Lower leg skin (tissue), 4 donors: ENCODE data around the gene FAM193A. TPM values are rescaled to one million over a fixed set of nuclear protein-coding genes. Genes with fewer than 3 reads are reported as not detected.
"Not testable (repeated sequence)": the region's sequence is repeated elsewhere in the genome, so short reads cannot be mapped to it uniquely, and the experiment has no call there.

Experiments used
- DNase-seq, 2 donors: peaks; one replicate each; pipeline ENCODE4 v3.0.0-alpha.2; 2019; ENCODE audit warnings: low spot score in 2 of 2
- H3K4me3 ChIP-seq: fragments of 200-600 bp; sonication (generic); 2 replicates; pipeline ENCODE4 v1.5.1; 2017; ENCODE audit warnings: mild to moderate bottlenecking, low read depth; ENCODE audit not compliant: poor library complexity, severe bottlenecking
- POLR2A ChIP-seq, 2 donors: fragments of 450-650 bp; IDR thresholded peaks; one replicate each; pipeline ENCODE4 v1.6.1; 2016 to 2017; ENCODE audit warnings: antibody characterized with exemption in 2 of 2, mild to moderate bottlenecking in 1 of 2, moderate library complexity in 1 of 2
- WGBS, 2 donors: methylation state at CpG; one replicate each; pipeline ENCODE4 v1.1.5; 2018; 5-methylcytosine and 5-hydroxymethylcytosine counted together
- intact Hi-C: fragments of 100-400 bp; cut with DNase I; formaldehyde crosslinking; loops from one replicate; pipeline ENCODE4 v1.15.0; 2023; ENCODE audit warnings: low total_unique reads
- total RNA-seq, 4 donors: library from RNA; depleted of rRNA; stranded (reverse); fragments of >200 nt; gene quantifications; one replicate each; pipeline ENCODE4 v1.1.0, GENCODE V29; 2016
- TF ChIP-seq, protein P1 (sequence below), 3 donors: fragments of 450-650 bp; IDR thresholded peaks; one replicate each; pipeline ENCODE4 v1.5.1; 2016; ENCODE audit warnings: antibody characterized with exemption in 3 of 3, mild to moderate bottlenecking in 3 of 3, moderate library complexity in 2 of 3

Gene FAM193A
- total RNA-seq, 4 donors from 2014 or later, result 16.3 to 38.6 (median 25.7) TPM

DNA sequence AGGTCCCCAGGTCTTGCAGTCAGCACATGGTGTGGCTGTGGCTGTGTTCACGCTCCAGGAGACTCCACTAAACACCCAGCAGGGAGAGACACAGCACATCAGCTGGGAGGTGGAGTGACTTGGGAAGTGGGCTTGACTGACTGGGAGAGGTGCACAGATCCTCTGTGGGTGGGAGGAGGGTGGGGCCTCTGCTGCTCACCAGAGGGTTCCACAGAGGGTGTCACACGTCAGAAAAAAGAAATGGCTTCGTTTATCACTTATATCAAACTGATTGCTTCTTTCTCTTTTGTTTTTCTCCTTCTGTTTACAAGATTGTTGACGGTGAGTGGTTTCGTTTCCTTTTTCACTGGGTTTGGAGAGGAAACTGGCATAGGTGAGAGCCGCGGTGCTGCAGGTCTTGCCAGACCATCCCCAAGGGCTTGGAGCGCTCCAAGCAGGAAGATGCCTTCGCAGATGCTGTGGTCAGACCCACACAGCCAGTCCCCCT lies 24.8 kb upstream of the FAM193A start:
- no peak overlapping the region for H3K4me3 ChIP-seq
- TF ChIP-seq, protein P1, sequence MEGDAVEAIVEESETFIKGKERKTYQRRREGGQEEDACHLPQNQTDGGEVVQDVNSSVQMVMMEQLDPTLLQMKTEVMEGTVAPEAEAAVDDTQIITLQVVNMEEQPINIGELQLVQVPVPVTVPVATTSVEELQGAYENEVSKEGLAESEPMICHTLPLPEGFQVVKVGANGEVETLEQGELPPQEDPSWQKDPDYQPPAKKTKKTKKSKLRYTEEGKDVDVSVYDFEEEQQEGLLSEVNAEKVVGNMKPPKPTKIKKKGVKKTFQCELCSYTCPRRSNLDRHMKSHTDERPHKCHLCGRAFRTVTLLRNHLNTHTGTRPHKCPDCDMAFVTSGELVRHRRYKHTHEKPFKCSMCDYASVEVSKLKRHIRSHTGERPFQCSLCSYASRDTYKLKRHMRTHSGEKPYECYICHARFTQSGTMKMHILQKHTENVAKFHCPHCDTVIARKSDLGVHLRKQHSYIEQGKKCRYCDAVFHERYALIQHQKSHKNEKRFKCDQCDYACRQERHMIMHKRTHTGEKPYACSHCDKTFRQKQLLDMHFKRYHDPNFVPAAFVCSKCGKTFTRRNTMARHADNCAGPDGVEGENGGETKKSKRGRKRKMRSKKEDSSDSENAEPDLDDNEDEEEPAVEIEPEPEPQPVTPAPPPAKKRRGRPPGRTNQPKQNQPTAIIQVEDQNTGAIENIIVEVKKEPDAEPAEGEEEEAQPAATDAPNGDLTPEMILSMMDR (IDR thresholded peaks at IDR 0.05), result no peak
- TF ChIP-seq POLR2A (IDR thresholded peaks at IDR 0.05), result no peak
- no peak for DNase-seq
- intact Hi-C loops, result no loop called here
- 74% methylated on average over 9 of the region's 9 CpGs for WGBS, 2 donors

DNA sequence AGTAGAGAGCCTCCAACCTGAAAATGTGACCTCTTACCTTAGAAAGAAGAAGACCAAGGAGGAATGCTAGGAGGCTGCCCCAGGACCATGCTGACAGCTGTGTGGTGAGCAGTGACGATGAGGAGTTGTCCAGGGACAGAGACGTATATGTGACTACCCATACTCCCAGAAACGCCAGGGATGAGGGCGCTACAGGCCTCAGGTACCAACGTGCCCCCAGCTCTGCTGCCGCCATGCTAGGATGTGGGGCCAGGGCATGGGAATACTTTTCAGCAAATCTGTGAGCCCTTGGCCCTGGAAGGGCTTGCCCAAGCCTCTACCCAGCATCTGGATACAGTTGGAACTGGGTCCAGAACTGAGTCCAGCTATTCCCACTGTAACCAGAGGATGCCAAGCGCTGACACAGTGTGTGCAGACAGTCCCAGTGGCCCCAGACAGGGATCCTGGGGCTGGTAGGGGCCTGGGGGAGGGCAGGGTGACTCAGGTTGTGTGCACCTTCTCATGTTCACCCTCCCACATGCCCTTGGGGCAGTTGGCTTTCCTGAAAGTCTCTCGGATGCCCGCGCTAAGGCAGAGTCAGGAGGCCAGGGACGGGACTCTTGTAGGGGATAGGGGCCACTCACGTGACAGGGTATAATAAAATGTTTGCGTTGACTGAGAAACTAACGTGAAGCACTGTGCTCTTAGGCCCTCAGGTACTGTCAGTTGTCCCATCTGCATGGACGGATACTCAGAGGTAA lies 23.9 kb upstream of the FAM193A start:
- intact Hi-C loops, result no loop called here
- TF ChIP-seq, protein P1 (IDR thresholded peaks at IDR 0.05), result no peak
- no peak for TF ChIP-seq POLR2A (IDR thresholded peaks at IDR 0.05)
- WGBS, 2 donors, result 76 to 90% methylated on average over 14 to 15 of the region's 15 CpGs
- DNase-seq, result no peak
- H3K4me3 ChIP-seq, result no peak overlapping the region

DNA sequence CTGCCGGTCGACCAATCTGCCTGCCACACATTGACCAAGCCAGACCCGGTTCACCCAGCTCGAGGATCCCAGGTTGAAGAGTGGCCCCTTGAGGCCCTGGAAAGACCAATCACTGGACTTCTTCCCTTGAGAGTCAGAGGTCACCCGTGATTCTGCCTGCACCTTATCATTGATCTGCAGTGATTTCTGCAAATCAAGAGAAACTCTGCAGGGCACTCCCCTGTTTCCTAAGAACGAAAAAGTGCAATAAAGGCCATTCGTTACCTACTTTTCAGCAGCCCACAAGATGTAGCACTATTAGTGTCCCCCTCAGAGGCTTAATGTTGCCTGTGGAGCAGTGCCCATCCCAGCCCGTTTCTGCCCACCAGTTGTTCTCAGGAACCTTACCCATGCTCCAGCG lies 22.3 kb upstream of the FAM193A start:
- DNase-seq, intact Hi-C loops, H3K4me3 ChIP-seq: not testable (repeated sequence)
- 91% methylated on average over 9 of the region's 9 CpGs for WGBS, 2 donors

DNA sequence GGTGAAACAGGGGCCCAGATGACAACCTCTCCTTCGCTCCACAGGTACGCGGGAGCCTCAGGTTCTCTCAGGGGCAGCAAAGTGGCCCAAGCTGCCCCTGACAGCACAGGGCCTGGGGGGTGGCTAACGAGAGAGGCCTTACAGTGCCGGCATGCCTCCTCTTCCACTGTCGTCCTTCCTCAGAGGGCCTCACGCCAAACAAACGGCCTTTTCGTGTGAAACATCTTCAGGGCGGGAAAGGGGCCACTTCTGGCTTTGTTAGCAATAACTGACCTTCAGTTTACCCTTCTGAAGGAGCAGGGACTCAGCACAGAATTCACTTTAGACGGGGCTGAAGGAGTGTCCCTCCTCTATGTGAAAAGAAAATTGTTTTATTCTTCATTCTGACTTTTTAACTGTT lies 21.5 kb upstream of the FAM193A start:
- not testable (repeated sequence) for DNase-seq
- 77 to 87% methylated on average over 11 of the region's 11 CpGs for WGBS, 2 donors

GRCh38 chr4:2515830-2516550 lies 20.5 kb upstream of the FAM193A start:
- DNase-seq, result no peak
- TF ChIP-seq, protein P1 (IDR thresholded peaks at IDR 0.05), result no peak
- no peak for TF ChIP-seq POLR2A (IDR thresholded peaks at IDR 0.05)
- H3K4me3 ChIP-seq, result no peak overlapping the region
- intact Hi-C loops, result no loop called here
- WGBS, 2 donors, result 66 to 86% methylated on average over 4 of the region's 4 CpGs

More for the DNA sequence above, 21.5 kb upstream of the FAM193A start:
- intact Hi-C loops, H3K4me3 ChIP-seq: not testable (repeated sequence)

DNA sequence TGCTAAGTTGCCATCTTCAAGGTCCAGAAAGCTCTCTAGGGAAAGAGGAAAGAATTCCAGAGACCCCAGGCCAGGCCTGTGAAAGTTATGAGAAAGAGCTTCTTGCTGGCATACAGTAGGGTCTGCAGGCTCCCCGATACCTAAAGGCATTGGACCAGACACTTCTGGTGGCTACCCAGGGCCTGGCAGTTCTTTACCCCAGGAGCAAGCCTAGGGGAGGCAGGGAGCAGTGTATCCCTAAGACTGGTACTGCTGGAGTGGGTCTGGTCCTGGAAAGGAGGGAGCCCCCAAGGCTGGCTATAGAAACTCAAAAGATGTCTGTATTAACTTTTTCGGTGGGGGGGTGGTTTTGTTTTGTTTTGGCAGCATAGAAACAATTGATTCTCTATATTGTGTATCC lies 19.8 kb upstream of the FAM193A start:
- WGBS, 2 donors, result 87 to 88% methylated on average over 2 of the region's 2 CpGs
- no peak overlapping the region for H3K4me3 ChIP-seq
- intact Hi-C loops, result no loop called here
- no peak for DNase-seq
- no peak for TF ChIP-seq POLR2A (IDR thresholded peaks at IDR 0.05)
- TF ChIP-seq, protein P1 (IDR thresholded peaks at IDR 0.05), result no peak
